Activated naive CD8-positive, alpha-beta T cell (primary cell): ENCODE results near the gene FAT1.
"Not testable (repeated sequence)": the region's sequence is repeated elsewhere in the genome, so short reads cannot be mapped to it uniquely, and the experiment has no call there.

Experiments
- H3K27ac Mint-ChIP-seq: one replicate; pipeline ENCODE4 v1.8.0; 2021; ENCODE audit warnings: mixed read lengths
- H3K27me3 Mint-ChIP-seq: one replicate; pipeline ENCODE4 v1.8.0; 2021; ENCODE audit warnings: mixed read lengths
- H3K36me3 Mint-ChIP-seq: one replicate; pipeline ENCODE4 v1.8.0; 2021; ENCODE audit warnings: mixed read lengths
- H3K4me1 Mint-ChIP-seq: one replicate; pipeline ENCODE4 v1.8.0; 2021; ENCODE audit warnings: low read depth, mixed read lengths
- H3K4me3 Mint-ChIP-seq: one replicate; pipeline ENCODE4 v1.8.0; 2021; ENCODE audit warnings: mild to moderate bottlenecking, mixed read lengths
- H3K9me3 Mint-ChIP-seq: one replicate; pipeline ENCODE4 v1.8.0; 2021; ENCODE audit warnings: low read depth, mixed read lengths

The FAT1 gene

DNA sequence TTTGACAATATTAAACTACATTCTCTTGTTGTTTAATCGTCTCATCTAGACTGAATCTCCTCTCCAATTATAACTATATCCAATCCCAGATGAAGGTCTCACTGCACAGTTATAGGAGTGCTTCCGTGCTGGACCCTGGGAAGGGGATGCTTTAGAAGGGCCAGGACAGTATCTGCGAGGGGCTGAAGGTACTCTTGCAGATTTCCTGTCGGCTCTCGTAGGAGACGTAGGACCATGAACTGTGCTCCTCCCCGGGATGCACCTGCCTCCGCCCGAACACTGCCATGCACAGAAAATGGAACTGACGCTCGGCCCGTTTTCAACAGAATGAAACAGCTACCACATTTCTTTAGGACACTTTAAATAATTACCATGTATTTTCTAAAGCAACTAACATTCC, 39.4 kb downstream of the FAT1 start:
- Mint-ChIP-seq H3K27me3 (no peaks in the 10 kb centered on the region), H3K4me3 (no peak overlapping the region), H3K27ac (no peak overlapping the region), H3K9me3 (no peaks in the 10 kb centered on the region), H3K36me3 (no peaks in the 10 kb centered on the region), H3K4me1 (no peaks in the 10 kb centered on the region)

DNA sequence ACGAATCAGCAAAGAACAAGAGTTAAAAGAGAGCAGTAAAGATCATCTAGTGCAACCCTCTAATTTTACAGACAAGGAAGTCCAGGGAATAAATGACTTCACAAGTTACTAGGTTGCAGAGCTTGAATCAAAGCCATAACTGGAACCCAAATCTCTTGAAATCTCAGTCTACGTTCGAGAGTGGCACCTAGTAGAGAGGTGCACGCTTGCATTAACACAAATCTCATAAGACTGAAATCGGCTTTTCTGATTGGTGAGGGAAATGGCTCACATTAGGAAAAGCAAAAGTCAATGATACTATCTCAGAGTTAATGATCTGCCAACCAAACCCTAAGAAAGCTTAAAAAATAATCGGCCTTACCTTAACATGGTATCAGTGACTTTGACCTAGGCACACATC, 43.0 kb downstream of the FAT1 start:
- Mint-ChIP-seq H3K36me3 (no peaks in the 10 kb centered on the region), H3K4me3 (no peak overlapping the region), H3K4me1 (no peaks in the 10 kb centered on the region), H3K9me3 (no peaks in the 10 kb centered on the region), H3K27me3 (no peaks in the 10 kb centered on the region), H3K27ac (no peak overlapping the region)

DNA sequence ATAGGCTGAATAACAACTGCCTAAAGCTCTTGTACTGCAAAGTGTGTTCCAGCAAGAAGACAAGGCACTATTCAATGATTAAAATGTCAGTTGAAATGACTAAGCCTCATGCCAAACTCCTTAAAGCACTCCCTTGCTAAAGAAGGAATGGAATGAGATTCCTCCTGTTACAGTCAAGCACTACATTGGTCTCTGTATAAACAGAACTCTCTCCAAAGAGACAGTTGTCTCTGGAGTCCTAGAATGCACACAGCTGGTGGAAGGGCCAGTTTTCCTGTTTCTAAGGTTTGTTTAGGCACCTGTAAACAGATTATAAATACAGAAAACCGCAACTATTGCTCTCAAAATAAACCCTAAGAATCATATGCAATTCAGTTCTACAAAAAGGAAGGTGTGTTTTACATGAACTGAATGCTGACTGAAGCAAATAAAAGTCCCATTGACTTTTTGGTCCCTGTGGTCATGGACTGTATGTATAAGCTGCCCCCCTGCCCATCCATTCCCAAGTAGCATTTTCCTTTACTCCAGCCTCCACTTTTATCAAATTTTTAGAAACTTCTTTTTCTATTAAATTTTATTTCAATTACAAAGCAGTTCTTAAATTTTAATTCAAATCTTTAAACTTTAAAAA, 47.0 kb downstream of the FAT1 start:
- no peaks in the 10 kb centered on the region for H3K4me1 Mint-ChIP-seq
- H3K36me3 Mint-ChIP-seq, result no peaks in the 10 kb centered on the region
- H3K27me3 Mint-ChIP-seq, result no peaks in the 10 kb centered on the region
- H3K9me3 Mint-ChIP-seq, result peaks cover 3% of the 10 kb centered on the region
- no peak overlapping the region for H3K27ac Mint-ChIP-seq
- no peak overlapping the region for H3K4me3 Mint-ChIP-seq

DNA sequence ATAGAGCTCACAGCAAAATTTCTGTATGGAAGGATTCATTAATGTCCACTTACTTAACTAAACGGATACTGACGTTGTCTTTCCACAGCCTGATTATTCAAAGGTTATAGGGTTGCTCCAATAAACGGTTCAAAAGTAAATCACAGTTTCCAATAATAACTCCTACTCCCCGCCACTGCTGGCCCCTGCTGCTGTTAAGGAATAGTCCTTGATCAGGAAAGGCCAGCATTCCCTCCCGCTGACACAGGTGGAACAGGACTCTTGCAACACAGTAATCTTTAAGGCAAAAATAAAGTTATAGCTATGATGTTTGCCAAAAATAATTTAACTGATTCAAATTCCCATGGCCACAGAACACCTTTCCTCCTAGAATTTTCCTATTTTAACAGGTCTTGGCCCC, 53.9 kb downstream of the FAT1 start:
- H3K9me3 Mint-ChIP-seq, result peaks cover 6% of the 10 kb centered on the region
- no peaks in the 10 kb centered on the region for H3K27me3 Mint-ChIP-seq
- H3K4me1 Mint-ChIP-seq, result no peaks in the 10 kb centered on the region
- H3K36me3 Mint-ChIP-seq, result no peaks in the 10 kb centered on the region
- H3K4me3 Mint-ChIP-seq, result no peak overlapping the region
- H3K27ac Mint-ChIP-seq, result no peak overlapping the region

DNA sequence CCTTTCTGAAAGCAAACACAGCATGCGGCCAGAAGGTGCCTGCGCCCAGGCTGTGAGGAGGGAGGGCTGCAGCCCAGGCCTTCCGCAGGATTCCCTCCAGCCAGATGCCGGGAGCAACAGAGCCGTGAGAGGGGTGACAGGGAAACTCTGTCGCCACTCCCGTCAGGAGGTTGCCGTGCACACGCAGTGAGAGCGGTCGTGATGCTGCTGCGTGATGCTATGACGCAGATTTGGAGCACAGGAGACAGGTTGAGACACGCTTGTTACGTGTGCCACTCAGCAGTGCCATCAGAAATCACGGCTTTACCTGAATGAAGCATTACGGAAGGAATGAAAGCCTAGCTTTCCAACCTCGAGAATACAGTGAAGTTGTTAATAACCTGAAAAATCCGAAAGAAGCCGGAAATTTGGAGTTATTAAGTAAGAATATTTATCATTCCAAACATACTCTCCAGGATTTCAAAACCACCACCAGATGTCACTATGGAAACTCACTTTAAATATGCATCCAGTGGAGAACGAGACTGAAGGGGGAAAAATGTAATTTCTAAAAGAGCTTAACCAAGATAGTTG, 54.4 kb downstream of the FAT1 start:
- no peaks in the 10 kb centered on the region for H3K27me3 Mint-ChIP-seq
- no peaks in the 10 kb centered on the region for H3K4me1 Mint-ChIP-seq
- H3K4me3 Mint-ChIP-seq, result no peak overlapping the region
- H3K9me3 Mint-ChIP-seq, result peaks cover 5% of the 10 kb centered on the region
- H3K36me3 Mint-ChIP-seq, result no peaks in the 10 kb centered on the region
- H3K27ac Mint-ChIP-seq, result no peak overlapping the region

DNA sequence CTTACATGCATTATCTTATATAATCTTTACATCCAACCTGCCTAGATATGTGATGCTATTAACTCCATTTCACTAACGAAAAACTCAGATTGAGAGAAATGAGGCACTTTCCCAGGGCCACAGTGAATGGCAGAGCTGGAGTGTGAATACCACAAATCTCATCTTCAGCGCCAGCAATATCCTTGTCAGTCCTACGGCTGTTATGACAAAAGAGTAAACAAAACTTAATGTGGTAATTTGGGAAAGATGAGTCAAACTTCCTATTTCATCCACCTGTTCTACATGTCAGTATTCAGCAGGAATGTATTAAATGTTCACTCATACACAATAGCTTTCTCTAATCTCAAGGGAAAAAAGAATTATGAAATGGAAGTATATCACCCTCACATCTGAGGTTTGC, 56.9 kb downstream of the FAT1 start:
- Mint-ChIP-seq H3K9me3 (peaks cover 4% of the 10 kb centered on the region), H3K36me3 (no peaks in the 10 kb centered on the region), H3K4me1 (no peaks in the 10 kb centered on the region)

DNA sequence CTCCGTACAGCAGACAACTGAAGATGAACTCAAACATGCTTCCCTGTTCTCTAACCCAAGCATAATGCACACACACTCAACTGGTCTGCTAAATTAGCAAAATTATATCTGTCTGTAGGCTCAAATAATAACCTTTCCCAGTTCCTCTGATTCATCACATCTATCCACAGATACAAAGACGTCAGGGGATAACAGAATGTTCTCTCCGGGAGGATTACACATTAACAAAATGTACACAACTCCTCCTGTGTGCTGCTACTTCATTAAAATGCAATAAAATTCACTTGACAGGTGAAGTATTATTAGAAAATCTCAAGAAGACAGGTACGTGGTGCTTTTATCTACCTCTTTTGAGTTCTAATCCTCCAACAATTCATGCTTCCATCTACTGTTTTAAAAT, 57.4 kb downstream of the FAT1 start:
- H3K4me1 Mint-ChIP-seq, result no peaks in the 10 kb centered on the region

More for the DNA sequence above, 56.9 kb downstream of the FAT1 start:
- H3K27ac Mint-ChIP-seq, result no peak overlapping the region
- H3K4me3 Mint-ChIP-seq, result no peak overlapping the region
- no peaks in the 10 kb centered on the region for H3K27me3 Mint-ChIP-seq

DNA sequence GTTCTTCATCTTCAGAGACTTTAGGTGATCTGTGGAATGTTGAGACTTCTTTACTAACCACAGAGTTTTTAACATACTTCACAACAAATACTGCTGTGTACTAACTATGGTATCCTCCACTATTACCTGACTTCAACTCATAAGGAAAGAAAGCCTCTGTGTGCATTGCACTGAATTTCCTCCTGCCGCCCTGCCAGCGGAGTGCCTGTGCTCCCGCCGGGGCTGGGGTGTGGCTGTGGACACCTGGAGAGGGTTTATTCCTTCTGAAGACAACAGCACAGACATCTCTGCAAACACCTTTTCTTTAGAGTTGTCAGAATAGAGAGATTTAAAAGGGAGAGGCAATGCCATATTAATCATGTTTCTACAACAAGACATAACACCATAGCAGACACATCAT, 63.3 kb downstream of the FAT1 start:
- Mint-ChIP-seq H3K27ac (no peak overlapping the region), H3K4me1 (no peaks in the 10 kb centered on the region), H3K9me3 (no peaks in the 10 kb centered on the region), H3K36me3 (no peaks in the 10 kb centered on the region), H3K27me3 (no peaks in the 10 kb centered on the region), H3K4me3 (no peak overlapping the region)

More for the DNA sequence above, 57.4 kb downstream of the FAT1 start:
- no peaks in the 10 kb centered on the region for H3K27me3 Mint-ChIP-seq
- H3K9me3 Mint-ChIP-seq, result peaks cover 4% of the 10 kb centered on the region
- H3K27ac Mint-ChIP-seq, result no peak overlapping the region
- H3K36me3 Mint-ChIP-seq, result no peaks in the 10 kb centered on the region
- no peak overlapping the region for H3K4me3 Mint-ChIP-seq

DNA sequence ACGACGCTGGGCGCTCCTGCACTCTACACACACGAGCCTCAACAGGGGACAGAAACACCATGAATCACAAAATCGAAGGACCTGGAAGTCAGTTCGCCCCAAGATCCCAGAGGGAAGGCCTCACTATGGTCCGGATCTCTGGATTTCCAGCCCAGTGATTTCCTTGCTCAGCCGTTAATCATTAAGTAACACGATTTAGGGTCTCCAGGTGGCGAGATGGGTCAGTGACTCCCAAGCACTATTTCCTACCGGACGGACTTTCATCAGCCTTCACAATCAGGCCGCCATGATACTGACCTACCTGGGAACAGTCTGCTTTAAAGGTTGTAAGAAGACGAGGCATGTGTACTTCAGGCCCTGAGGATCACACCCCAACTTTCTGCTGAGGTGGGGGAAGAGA, 63.7 kb downstream of the FAT1 start:
- no peak overlapping the region for H3K27ac Mint-ChIP-seq
- no peaks in the 10 kb centered on the region for H3K27me3 Mint-ChIP-seq
- H3K9me3 Mint-ChIP-seq, result no peaks in the 10 kb centered on the region
- no peak overlapping the region for H3K4me3 Mint-ChIP-seq
- H3K4me1 Mint-ChIP-seq, result no peaks in the 10 kb centered on the region
- no peaks in the 10 kb centered on the region for H3K36me3 Mint-ChIP-seq

DNA sequence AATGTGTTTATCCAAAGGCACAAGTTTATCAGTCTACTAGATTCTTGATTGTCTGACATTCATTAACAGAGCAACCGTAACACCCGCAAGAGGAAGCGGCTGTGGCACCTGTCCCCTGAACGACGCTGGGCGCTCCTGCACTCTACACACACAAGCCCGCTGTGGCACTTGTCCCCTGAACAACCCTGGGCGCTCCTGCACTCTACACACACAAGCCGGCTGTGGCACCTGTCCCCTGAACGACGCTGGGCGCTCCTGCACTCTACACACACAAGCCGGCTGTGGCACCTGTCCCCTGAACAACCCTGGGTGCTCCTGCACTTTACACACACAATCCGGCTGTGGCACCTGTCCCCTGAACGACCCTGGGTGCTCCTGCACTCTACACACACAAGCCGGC, 64.2 kb downstream of the FAT1 start:
- not testable (repeated sequence) for H3K27ac Mint-ChIP-seq, H3K4me1 Mint-ChIP-seq, H3K27me3 Mint-ChIP-seq, H3K36me3 Mint-ChIP-seq, H3K9me3 Mint-ChIP-seq, H3K4me3 Mint-ChIP-seq

DNA sequence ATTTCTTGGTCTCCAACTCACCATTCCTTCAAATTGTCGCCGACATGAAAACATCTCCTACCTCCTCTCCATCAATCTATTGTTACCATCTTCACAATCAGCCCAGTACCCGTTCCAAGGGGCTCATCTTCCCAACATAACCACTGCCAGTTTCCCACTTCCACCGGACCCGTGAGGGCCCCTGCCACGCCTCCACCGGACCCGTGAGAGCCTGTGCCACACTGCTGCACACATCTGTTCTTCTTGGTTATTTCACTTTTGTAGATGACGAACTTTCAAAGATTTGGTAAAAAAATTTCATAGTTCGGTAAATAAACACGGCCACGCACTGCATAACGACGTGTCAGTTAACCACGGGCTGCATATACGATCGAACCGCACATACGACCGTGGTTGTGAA, 65.0 kb downstream of the FAT1 start:
- H3K4me1 Mint-ChIP-seq, result no peaks in the 10 kb centered on the region
- H3K4me3 Mint-ChIP-seq, result no peak overlapping the region
- H3K9me3 Mint-ChIP-seq, result no peaks in the 10 kb centered on the region
- no peak overlapping the region for H3K27ac Mint-ChIP-seq
- H3K36me3 Mint-ChIP-seq, result no peaks in the 10 kb centered on the region
- H3K27me3 Mint-ChIP-seq, result no peaks in the 10 kb centered on the region

DNA sequence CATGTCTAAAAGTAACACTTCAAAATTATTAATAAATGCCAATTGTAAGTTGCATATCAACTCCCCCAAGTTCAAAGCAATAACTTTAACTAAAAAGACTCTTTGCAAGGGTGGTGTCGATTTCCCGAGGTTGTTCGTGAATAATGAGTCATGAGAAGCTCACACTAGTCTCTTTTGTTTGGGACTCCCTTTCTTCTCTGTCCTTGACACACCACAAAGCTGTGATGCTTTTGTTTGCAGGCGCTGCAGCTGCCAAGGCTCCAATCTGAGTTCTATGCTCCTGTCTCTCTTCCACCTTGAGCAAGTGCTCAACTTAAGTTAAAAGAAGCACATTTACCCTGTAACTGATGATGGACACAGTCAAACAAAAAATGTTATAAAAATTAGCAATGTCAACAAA, 65.9 kb downstream of the FAT1 start:
- no peaks in the 10 kb centered on the region for H3K4me1 Mint-ChIP-seq
- no peaks in the 10 kb centered on the region for H3K27me3 Mint-ChIP-seq
- H3K4me3 Mint-ChIP-seq, result no peak overlapping the region
- no peaks in the 10 kb centered on the region for H3K36me3 Mint-ChIP-seq
- H3K27ac Mint-ChIP-seq, result no peak overlapping the region
- H3K9me3 Mint-ChIP-seq, result no peaks in the 10 kb centered on the region

DNA sequence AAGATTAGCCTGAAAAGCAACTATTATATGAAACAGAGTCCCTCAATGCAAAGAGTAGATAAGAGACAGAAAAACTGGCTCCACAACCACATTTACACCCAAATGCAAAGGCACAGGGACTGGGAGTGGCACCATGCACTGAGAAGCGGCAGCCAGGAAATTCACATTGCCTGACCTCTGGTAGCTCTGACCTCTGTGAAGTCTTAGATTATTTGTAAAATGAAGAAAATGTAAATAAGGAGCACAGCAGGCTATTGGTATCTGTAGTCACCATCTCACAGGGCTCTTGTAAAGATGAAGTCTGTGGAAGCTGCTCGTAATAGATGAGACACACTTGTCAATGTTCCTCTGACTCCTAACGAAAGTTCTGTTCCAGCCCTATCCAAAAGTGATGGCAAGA, 69.7 kb downstream of the FAT1 start:
- Mint-ChIP-seq H3K9me3 (no peaks in the 10 kb centered on the region), H3K27me3 (peaks cover 11% of the 10 kb centered on the region), H3K4me1 (no peaks in the 10 kb centered on the region), H3K4me3 (no peak overlapping the region), H3K27ac (no peak overlapping the region), H3K36me3 (no peaks in the 10 kb centered on the region)

DNA sequence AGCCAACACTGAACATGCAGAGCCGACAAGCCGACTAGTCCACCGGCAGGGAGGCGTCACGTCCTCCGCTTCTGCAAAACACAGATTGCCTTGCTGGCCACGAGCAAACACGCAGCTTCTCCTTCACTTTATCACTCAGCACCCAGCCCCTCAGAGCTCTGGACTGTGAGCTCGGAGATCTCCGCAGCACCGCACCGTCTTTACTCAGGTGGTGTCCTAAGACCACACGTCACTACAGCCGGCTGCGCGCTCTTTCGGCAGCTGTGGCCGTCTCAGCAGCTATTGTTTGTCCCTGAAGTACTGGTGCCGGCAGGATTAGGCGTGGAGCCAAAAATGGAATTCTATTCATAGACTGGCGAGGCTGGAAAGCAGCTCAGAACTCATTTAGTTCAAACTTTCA, 72.0 kb downstream of the FAT1 start:
- Mint-ChIP-seq H3K4me1 (no peaks in the 10 kb centered on the region), H3K27ac (no peak overlapping the region), H3K27me3 (peaks cover 11% of the 10 kb centered on the region), H3K36me3 (no peaks in the 10 kb centered on the region), H3K9me3 (no peaks in the 10 kb centered on the region), H3K4me3 (no peak overlapping the region)

DNA sequence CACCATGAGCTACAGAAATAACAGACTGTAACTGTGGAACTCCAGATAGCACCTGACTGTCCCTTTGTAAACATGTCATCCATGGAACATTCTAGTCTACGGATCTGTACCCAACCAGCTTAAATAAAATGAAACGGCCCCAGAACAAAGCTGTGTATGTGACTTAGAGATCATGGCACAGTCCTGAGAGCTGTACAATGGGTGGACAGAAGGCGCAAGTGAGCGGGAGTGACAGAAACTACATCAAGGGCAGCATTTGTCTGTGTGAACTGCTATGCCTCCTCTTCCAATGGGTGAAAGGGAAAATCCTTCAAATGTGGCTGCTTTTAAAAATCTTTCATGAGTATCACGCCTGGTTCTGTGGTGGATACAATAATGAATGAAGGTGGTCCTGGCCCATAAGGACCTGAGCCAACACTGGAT, 72.5 kb downstream of the FAT1 start:
- no peaks in the 10 kb centered on the region for H3K9me3 Mint-ChIP-seq
- no peak overlapping the region for H3K27ac Mint-ChIP-seq
- H3K4me1 Mint-ChIP-seq, result no peaks in the 10 kb centered on the region
- H3K4me3 Mint-ChIP-seq, result no peak overlapping the region
- peaks cover 11% of the 10 kb centered on the region for H3K27me3 Mint-ChIP-seq
- H3K36me3 Mint-ChIP-seq, result no peaks in the 10 kb centered on the region

DNA sequence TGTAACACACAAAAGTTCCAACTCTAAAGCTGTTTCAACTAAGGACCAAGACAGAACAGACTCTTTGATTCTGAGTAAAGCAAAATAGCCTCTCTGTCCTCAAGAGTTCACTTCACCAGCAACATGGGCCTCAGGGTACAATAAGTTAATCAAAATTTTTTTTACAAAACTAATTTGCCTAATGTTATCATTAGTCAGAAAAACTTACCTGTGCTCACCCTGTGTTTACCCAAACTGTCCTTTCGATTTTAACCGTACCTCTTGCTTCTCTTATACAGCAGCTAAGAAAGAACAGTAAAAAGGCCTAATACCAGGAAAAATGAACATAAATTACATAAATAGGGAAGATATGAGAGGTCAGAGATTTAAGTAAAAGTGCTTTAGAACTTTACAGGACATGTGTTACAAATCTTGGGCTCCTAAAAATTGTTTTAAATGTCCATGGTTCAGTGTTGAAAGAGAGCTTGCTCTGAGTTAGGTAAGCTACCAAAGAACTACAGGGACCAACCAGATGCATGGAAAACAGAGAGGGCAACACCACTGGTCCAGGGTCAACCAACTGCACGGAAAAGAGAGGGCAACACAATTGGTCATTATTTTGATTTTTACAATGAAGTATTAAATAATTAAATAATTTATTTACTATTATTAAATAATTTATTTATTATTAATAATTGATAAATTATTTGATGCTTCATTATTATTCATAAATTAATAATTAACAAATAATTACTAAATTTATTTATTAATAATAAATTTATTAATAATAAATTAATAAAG, 73.1 kb downstream of the FAT1 start:
- Mint-ChIP-seq H3K9me3 (no peaks in the 10 kb centered on the region), H3K27me3 (peaks cover 11% of the 10 kb centered on the region), H3K27ac (no peak overlapping the region), H3K4me1 (no peaks in the 10 kb centered on the region), H3K4me3 (no peak overlapping the region), H3K36me3 (no peaks in the 10 kb centered on the region)
